EL (cell line): ENCODE results near the gene FPR1.
A peak's percentile ranks its signal among the peaks of the same experiment; 100 is the strongest.

Experiments used
- DNase-seq: peaks from one replicate; pipeline ENCODE4 v3.0.0-alpha.2; 2016

The FPR1 gene

DNA sequence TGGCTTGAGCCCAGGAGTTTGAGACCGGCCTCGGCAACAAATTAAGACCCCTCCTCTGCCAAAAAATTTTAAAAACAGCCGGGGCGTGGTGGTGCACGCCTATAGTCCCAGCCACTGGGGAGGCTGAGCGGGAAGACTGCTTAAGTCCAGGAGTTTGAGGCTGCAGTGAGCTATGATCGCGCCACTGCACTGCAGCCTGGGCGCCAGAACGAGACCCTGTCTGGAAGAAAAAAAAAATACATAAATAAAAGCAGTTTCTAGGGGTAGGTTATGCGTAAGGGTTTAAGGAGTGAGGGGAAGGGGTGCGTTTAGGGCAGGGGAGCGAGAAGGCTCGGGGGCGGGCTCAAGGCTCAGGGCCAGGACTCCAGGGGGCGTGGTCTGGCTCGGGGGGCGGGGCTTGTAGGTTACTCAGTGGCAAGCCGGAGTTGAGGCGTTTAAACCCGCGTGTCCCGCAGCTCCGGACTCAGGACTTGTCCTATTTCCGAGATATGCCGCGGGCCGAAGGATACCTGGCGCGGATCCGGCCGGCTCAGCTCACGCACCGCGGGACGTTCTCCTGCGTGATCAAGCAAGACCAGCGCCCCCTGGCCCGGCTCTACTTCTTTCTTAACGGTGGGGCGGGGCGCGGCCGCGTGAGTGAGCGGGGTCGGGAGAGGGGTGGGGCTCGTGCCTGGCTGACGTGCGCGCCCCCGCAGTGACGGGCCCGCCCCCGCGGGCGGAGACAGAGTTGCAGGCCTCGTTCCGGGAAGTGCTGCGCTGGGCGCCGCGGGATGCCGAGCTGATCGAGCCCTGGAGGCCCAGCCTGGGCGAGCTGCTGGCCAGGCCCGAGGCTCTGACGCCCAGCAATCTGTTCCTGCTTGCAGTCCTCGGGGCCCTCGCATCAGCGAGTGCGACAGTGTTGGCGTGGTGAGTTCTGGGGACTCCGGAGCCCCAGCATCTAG lies 47.8 kb downstream of the FPR1 start:
- DNase-seq = peak; percentile 90

- no peak for DNase-seq
These were observed 48.7 kb downstream of the FPR1 start for GRCh38 chr19:51702825-51703574.

DNA sequence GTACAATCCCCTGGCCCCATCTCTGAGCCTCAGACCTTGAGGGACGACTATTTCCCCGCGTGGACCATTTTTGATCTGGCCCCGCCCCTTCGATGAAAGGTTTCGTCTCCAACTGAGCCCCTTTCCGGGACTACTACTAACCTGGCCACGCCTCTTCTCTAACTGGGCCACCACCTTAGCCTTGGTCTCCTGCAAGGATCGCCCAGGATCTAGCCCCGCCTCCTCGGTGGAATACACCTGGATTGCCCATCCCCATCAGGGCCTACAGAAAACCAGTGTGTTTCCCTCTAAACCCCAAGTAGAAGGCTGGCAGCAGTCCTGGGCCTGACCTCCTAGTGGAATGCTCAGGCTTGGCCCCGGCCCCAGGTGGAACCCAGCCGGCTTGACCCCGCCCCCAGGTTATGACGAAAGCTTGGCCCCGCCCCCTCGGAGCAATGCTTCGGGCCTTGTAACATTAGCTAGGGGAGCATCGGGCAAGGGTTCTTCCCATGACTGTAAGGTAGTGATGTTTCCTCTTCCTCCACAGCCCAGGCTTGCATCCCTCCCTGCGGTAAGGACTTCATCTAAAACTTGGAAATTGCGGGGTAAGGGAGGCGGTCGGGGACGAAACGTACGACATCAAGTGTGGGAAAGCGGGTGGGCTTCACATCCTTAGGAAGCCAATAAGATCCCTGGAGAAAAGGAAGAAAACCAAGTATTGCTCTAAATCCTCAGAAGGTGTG lies 49.4 kb downstream of the FPR1 start:
- DNase-seq = peak; percentile 45

GRCh38 chr19:51701468-51702100 lies 50.1 kb downstream of the FPR1 start:
- DNase-seq = no peak

- DNase-seq = no peak
These were observed 52.5 kb downstream of the FPR1 start for GRCh38 chr19:51699170-51699569.

DNA sequence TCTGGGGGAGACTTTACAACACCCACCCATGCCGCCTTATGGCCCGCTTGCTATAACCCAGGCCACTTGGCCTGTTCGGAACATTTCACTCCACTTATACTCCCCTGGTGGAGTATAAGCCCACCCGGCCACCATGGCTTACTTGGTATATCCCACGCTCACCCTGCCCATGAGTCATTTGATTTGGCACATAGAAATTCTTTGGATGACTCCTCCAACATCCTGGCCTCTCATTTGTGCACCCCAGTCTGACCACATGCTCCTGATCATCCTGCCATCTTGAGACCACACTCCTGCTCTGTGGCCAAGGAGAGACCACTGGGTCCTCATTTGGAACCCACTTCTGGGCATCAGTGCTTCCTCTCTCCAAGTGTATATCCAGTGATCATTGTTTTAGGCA lies 53.4 kb downstream of the FPR1 start:
- peak; percentile 55 for DNase-seq

GRCh38 chr19:51697169-51697776 lies 54.4 kb downstream of the FPR1 start:
- DNase-seq = no peak

- no peak for DNase-seq
These were observed 55.1 kb downstream of the FPR1 start for GRCh38 chr19:51696606-51697005.
